ENCODE measurements around the gene AFAP1.

AFAP1 gene

GRCh38 chr4:7737752-7738457, 201.8 kb downstream of the AFAP1 start:
- no peak for DNase-seq (ENCODE audit: low spot score)

DNA sequence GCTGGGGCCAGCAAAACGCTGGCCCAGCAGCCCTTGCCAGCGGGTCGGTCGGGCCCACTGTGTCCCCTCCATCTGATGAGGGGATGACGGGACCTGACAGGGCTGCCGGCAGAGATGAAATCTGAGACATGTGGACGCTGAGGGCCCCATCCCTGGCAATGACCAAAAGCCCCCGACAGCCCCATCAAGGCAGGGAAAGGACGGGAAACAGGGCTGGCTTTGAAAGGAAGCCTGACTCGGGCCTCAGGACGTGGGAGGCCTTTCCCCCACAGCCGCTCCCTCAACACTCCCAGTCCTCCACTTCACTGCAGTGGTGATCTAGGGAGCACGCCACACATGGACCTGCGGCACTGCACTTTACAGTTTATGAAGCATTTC, 202.4 kb downstream of the AFAP1 start:
- DNase-seq (ENCODE audit: low spot score) = no peak

GRCh38 chr4:7736436-7737267, 203.0 kb downstream of the AFAP1 start:
- no peak for DNase-seq (ENCODE audit: low spot score)

DNA sequence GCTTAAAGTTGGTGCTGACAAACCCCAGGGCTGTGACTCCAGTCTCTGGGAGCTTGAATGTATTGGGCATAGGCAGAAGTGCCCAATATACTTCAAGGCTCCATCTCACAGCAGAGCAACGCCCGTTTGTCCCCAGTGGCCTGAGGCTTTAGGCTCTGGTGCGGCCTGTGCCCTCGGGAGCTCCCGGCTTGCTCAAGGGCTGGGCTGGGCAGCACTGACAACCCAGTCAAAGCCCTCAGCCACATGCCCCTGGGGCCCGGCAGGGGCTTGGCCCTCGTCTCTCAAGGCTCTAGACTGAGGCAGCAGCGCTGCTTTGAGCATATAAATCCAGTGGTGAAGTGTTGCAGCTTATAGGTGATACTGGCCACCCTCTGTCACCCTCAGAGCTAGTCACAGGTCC, 203.7 kb downstream of the AFAP1 start:
- no peak for DNase-seq (ENCODE audit: low spot score)

DNA sequence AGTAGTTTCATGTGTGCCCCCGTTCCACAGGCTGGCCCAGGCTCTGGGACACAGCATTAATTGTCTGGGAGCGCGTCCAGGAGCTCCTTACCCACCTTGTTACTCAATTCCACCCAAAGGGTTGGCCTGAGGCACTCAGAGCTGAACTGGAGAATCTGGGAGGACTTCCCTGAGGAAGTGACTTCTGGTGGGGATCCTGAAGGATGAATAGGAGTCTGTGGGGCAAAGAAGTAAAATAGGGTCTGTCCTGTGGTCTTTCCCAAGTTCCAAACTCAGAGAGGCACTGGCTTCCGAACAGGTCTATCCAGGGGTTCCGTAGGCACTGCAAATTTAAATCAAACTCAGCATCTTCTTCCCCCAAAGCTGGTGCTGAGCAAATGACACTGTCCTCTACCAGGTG, 204.3 kb downstream of the AFAP1 start:
- no peak for DNase-seq (ENCODE audit: low spot score)

DNA sequence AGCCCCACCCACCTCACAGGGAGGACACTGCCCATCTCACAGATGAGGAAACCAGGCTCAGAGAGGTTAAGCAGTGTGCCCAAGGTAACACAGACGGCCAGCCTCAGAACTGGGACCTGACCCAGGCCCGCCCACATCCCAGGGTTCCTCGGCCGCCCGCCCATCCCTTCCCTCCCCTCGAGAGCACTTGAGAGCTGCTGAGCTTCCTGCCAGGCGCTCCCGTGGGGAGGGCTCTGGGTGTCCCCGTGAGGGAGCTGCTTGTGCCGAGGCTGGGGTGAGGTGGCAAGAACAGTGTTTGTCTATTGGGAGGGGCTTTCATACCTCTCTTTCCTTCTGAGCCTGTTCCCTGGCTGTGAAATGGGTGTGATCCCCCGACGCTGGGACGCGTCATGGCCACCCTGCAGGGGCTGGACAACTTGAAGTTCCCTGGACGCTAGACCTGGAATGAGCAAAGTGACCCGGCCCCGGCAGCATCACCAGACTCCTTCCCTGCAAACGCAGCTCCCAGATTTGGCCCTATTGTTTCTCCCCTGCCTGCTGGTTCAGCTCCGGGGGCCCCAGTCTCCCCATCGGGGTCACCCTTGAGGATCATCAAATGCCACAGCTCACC, 204.9 kb downstream of the AFAP1 start:
- no peak for DNase-seq (ENCODE audit: low spot score)

DNA sequence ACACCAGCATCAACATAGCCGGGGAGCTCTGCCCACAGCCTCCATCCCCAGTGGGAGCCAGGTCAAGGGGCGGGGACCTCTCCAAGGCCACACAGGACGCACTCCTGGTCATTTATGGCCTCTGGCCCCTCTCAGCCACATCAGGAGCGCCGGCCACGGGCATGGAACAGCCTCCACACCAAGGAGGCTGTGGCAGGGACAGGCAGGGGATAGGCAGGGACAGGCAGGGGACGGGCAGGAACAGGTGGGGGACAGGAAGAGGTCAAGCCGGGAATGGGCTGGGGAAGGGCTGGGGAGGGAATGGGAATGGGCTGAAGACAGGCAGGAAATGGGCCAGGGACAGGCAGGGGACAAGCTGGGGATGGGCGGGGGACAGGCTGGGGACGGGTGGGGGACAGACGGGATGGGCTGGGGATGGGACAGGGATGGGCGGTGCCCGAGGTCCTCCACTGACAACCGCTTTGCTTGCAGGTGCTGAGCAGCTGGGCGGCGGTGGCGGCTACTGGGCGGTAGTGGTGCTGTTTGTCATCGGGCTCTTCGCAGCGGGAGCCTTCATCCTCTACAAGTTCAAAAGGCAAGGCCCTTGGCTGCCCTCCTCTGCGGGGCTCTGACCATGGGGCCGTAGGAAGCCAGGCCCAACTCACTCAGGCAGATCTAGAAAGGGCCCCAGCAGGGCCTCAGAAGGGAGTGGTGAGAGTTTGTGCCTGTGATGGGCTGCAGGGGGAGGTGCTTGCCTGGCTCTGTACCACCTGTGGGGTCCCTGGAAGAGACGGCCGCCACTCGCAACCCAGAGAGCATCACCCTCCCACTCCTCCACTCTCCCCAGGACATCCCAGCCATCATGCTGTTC, 205.6 kb downstream of the AFAP1 start:
- DNase-seq (ENCODE audit: low spot score) = no peak

DNA sequence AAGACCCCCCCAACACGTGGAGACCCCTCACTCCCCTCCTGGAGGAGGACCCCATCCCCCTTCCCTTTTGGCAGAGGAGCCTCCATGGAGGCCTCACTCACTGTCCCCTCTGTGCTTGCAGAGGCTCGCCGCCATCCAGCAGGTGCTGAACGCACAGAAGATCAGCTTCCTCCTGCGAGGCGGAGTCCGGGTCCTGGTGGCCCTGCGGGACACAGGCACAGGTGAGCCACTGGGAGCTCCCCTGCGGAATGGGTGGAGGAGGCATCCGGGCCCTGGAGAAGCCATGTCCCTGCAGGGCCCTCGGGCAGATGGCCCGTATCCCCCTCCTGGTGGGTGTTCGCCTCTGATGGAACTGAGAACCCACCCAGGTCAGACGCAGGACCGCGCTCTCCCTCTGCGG, 206.5 kb downstream of the AFAP1 start:
- no peak for DNase-seq (ENCODE audit: low spot score)

DNA sequence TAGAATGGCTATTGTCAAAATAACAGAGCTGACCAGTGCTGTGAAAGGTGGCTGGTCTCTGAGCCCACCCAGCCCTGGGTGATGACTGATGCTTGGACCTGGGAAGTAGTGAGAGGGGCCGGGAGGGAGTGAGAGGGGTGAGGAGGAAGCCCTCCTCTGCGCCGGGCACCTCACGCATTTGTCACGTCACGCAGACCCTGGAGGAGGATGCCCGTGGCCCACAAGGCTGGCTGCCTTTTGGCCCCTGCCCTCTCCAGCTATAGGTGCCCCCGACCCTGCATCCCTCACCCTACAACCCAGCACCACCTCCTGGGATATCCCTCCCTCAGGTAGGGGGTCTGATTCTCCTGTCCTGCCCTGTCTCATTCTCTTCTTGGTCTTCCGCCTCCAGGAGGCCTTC, 207.4 kb downstream of the AFAP1 start:
- no peak for DNase-seq (ENCODE audit: low spot score)

DNA sequence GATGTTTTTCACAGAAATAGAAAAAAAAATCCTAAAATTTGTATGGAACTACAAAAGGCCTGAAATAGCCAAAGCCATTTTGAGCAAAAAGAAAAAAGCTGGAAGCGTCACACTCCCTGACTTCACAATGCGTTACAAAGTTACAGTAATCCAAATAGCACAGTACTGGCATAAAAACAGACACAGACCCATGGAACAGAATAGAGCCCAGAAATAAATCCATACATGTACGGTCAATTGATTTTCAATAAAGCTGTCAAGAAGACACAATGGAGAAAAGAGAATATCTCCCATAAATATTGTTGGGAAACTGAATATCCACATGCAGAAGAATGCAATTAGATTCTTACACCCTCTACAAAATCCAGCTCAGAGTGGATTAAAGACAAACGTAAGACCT, 208.2 kb downstream of the AFAP1 start:
- no peak for DNase-seq (ENCODE audit: low spot score)

- DNase-seq (ENCODE audit: low spot score) = no peak
Measured at GRCh38 chr4:7727749-7728148, 211.9 kb downstream of the AFAP1 start.

DNA sequence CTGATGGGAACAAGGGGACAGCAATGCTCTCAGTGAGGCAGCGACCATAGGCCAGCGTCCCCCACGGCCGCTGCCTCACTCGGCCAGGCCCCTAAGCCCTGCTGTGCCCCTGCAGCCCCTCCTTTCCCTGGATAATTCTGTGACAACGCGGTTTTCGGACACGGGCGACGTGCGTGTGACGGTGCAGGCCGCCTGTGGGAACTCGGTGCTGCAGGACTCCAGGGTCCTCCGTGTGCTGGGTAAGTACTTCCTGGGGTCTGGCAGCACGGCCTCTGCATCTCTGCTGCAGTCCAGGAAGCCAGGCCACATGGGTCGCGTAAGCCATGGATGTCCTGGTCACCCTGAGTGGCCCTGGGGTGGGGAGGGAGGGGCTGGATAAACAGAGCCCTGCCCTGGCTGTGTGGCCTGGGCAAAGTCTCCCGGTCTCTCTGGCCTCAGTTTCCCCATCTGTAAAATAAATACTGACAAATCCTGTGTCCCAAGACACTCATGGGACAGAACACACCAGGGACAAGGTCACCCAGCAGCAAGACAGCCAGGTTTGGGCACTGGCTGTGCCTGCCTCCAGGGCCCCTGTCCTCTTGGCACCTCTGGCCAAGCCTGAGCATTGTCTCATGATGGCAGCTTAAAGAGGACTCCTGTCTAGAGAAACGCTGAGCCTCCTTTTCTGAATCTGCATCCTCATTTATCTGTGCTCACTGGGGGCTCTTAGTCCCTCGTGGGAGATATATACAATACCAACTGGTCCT, 212.8 kb downstream of the AFAP1 start:
- DNase-seq (ENCODE audit: low spot score) = no peak

DNA sequence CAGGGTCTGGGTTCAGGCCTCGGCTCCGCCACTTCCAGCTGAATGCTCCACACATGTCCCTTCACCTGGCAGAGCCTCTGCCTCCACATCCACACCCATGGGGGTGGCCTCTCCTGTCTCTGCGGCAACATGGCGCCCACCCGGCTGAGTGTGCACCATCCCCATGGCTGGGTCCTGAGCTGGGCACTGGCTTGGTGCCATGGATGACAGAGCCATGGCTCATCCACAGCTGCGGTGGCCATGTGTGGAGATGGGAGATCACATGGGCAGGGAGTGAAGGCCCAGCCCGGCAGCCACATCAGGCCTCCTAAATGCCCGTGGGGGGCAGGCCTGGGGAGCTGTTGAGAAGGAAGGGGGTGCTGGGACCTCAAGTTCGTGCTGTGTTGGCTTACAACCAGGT, 213.7 kb downstream of the AFAP1 start:
- DNase-seq (ENCODE audit: low spot score) = no peak

DNA sequence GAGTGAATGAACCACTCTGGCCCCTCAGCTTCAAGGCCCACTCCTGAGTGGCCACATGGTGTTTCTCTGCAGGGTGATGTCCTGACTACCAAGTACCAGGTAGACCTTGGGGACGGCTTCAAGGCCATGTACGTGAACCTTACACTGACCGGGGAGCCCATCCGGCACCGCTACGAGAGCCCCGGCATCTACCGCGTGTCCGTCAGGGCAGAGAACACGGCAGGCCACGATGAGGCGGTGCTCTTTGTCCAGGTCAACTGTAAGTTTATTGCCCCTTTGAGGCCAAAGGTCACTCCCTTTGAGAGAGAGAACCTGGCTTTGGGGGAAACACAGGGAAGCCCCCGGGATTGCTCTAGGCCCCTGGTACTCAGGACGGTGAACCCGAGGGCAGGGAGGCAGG, 216.0 kb downstream of the AFAP1 start:
- DNase-seq (ENCODE audit: low spot score) = no peak

DNA sequence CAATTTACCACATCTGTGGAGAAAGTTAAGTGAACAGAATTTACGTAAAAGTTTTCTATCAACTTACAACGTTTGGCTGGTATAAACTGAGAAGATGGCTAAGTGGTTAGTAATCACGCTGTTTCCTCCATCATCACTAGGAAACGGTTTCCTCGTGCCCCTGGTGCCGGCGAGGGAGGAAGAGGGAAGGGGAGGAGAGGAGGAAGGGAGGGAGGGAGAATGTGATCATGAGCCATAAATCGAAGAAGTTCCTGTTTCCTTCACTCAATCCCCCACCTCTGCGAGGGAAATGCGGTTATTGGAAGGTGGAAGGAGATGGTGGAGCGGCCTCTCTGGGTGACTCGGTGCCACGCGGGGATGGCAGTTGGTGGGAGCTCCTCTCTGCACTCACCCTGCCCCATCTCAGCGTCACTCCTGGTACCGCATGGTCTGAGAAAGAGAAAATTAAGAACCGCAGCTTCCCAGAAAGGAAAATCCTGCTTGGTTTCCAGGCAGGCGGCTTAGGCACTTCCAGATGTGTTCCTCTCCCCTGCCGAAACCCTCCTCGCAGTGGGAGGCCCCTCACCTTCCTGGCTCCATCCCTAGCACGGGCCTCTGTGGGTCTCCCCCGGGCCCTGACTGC, 216.8 kb downstream of the AFAP1 start:
- DNase-seq (ENCODE audit: low spot score) = no peak

- no peak for DNase-seq (ENCODE audit: low spot score)
Measured at GRCh38 chr4:7721984-7722551, 217.6 kb downstream of the AFAP1 start.

GRCh38 chr4:7719354-7720174, 220.1 kb downstream of the AFAP1 start:
- peak; percentile 49 for DNase-seq (ENCODE audit: low spot score)

DNA sequence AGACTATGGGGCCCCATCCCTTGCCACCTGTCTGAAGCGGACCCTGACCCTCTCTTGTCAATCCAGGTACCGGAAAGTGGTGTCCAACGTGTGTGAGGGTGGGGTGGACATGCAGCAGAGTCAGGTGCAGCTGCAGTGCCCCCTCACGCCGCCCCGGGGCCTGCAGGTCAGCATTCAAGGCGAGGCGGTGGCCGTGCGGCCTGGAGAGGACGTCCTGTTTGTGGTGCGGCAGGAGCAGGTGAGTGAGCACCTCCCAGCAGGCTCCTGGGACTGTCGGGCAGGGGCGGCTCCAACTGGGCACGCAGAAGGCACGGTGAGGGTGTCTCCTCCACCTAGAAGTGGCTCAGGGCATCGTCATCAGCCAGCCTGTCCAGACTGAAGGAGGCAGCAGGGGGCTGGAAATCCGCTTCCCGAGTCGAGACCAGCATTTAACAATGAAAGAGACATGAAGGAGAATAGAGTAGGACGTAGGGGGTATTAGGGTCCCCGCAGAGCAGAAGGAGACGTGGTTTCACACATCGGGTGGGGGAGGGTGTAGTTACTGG, 221.6 kb downstream of the AFAP1 start:
- DNase-seq (ENCODE audit: low spot score) = no peak

DNA sequence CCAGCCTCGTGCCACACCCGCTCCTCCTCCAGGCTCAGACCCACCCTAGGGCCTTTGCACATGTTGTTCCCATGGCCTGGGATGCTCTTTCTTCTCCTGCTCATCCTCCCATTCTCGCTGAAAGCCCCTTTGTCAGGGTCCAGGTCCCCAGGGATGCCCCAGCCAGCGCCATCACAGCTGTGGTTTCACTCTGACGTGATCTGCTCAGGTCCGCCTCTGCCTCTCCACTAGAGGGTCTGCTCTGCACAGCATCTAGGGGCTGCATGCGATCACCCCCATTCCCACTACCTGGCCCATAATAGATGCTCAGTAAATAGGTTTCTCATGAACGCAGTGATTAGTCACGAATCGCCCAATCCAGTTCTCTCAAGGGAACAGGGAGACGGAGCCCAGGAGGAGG, 222.5 kb downstream of the AFAP1 start:
- no peak for DNase-seq (ENCODE audit: low spot score)
